ENCODE measurements around the gene NT5DC3. TPM values are rescaled to one million over a fixed set of nuclear protein-coding genes. Genes with fewer than 3 reads are reported as not detected.

Gene NT5DC3
- total and polyA plus RNA-seq, 2 of the 13 experiments (the other 11 are each of a cell fraction or from before 2014, with no cell fraction given): 3.2 to 6.6 TPM

- Histone ChIP-seq H2AFZ (ENCODE audit: low read length) (no peak overlapping the region), H3K79me2 (ENCODE audit: insufficient read depth, low read length) (no peaks in the 10 kb centered on the region), H3K4me3 (replicated peaks in 1 of 3; ENCODE audit: insufficient read depth in 1 of 3, low read depth in 2 of 3, low read length in 3 of 3) (no peak overlapping the region), H3K27ac (ENCODE audit: extremely low read length, insufficient read depth, low read length) (no peak overlapping the region), H3K4me1 (ENCODE audit: insufficient read depth, low read length) (peaks cover 31% of the 10 kb centered on the region), H3K9me3 (ENCODE audit: low read length) (no peaks in the 10 kb centered on the region), H4K20me1 (ENCODE audit: insufficient read depth, low read length) (no peaks in the 10 kb centered on the region), H3K9ac (ENCODE audit: insufficient read depth, low read depth, low read length) (no peak overlapping the region), H3K36me3 (replicated peaks in 1 of 2; ENCODE audit: control insufficient read depth in 1 of 2, insufficient read depth in 2 of 2, low read length in 2 of 2) (no peaks in the 10 kb centered on the region), H3K4me2 (ENCODE audit: low read depth, low read length) (no peak overlapping the region), H3K27me3 (ENCODE audit: control insufficient read depth in 1 of 2, insufficient read depth in 2 of 2, low read length in 2 of 2) (no peaks in the 10 kb centered on the region; a peak in 1 of 5 replicates)
- intact Hi-C loops (cut with micrococcal nuclease; ENCODE audit: unreplicated experiment): no loop called here
- TF ChIP-seq ZNF569 (CRISPR knock-in tag; IDR thresholded peaks at IDR 0.05; ENCODE audit: borderline replicate concordance) (no peak), ZNF143 (CRISPR knock-in tag; IDR thresholded peaks at IDR 0.05) (no peak), NKX3-1 (CRISPR knock-in tag; IDR thresholded peaks at IDR 0.05) (no peak), ZNF598 (CRISPR knock-in tag; IDR thresholded peaks at IDR 0.05; ENCODE audit: borderline replicate concordance) (no peak)
- 35% methylated on average over 1 of the region's 2 CpGs for WGBS (ENCODE audit: low lambda C conversion rate)
- ChIA-PET CTCF (ENCODE audit: low intra/inter-chr PET ratio, low total read pairs) (no interaction called here), POLR2A (interaction anchor here (1.4 kb wide), 1 partner anchor 24 kb away, joined by 4 read pairs; the partner anchor contains the start of gene NT5DC3)
- FAIRE-seq: no peak
- no peak for ATAC-seq
- DNase-seq (ENCODE audit: low spot score): no peak
- BruUV-seq (replicated peaks): no TSS peak
- in situ Hi-C loops (cut with HindIII; ENCODE audit: extremely low pct_ligation_motif_present, low pct_unique_long_range_greater_than_20kb): loop anchor here (10.0 kb wide), 1 partner anchor 90 kb away; no protein-coding TSS in a partner anchor
Measured at GRCh38 chr12:103865151-103865730, 24.2 kb upstream of the NT5DC3 start.

DNA sequence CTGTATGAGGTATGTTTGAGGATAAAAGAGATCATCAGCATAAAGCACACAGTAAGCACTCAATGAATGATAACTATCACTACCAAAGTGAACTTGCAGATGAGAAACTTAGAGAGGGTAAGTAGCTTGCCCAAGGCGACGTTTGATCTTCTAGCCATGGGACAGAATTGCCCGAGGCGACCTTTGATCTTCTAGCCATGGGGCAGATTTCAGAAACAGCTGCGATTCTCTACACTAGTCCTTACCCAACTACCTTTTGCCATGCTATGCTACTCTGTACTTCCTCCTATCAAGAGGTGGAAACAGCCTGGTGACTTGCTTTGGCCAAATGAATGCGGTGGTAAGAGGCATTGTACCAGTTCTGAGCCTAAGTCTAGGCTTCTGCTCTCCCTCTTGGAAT is 23.7 kb upstream of the NT5DC3 start:
- Histone ChIP-seq H3K27me3 (ENCODE audit: control insufficient read depth in 1 of 2, insufficient read depth in 2 of 2, low read length in 2 of 2) (peaks cover 0 to 4% of the 10 kb centered on the region in 2 experiments; a peak in 1 of 5 replicates), H3K79me2 (ENCODE audit: insufficient read depth, low read length) (no peaks in the 10 kb centered on the region), H2AFZ (ENCODE audit: low read length) (no peak overlapping the region), H3K9ac (ENCODE audit: insufficient read depth, low read depth, low read length) (no peak overlapping the region), H3K4me3 (replicated peaks in 1 of 3; ENCODE audit: insufficient read depth in 1 of 3, low read depth in 2 of 3, low read length in 3 of 3) (no peak overlapping the region), H3K4me1 (ENCODE audit: insufficient read depth, low read length) (peaks cover 27% of the 10 kb centered on the region), H3K4me2 (ENCODE audit: low read depth, low read length) (no peak overlapping the region), H3K27ac (ENCODE audit: extremely low read length, insufficient read depth, low read length) (no peak overlapping the region), H3K36me3 (replicated peaks in 1 of 2; ENCODE audit: control insufficient read depth in 1 of 2, insufficient read depth in 2 of 2, low read length in 2 of 2) (no peaks in the 10 kb centered on the region), H3K9me3 (ENCODE audit: low read length) (no peaks in the 10 kb centered on the region), H4K20me1 (ENCODE audit: insufficient read depth, low read length) (no peaks in the 10 kb centered on the region)
- WGBS (ENCODE audit: low lambda C conversion rate): 21% methylated on average over 6 of the region's 6 CpGs
- DNase-seq (ENCODE audit: low spot score) (peak; percentile 13), FAIRE-seq (no peak), ATAC-seq (peak; percentile 74)
- intact Hi-C loops (cut with micrococcal nuclease; ENCODE audit: unreplicated experiment): no loop called here
- CTCF ChIA-PET (ENCODE audit: low intra/inter-chr PET ratio, low total read pairs): no interaction called here
- BruUV-seq (replicated peaks): no TSS peak
- POLR2A ChIA-PET: interaction anchor here (1.4 kb wide), 1 partner anchor 23 kb away, joined by 4 read pairs; the partner anchor contains the start of gene NT5DC3
- in situ Hi-C loops (cut with HindIII; ENCODE audit: extremely low pct_ligation_motif_present, low pct_unique_long_range_greater_than_20kb): loop anchor here (10.0 kb wide), 1 partner anchor 90 kb away; no protein-coding TSS in a partner anchor
- TF ChIP-seq SIX1 (CRISPR knock-in tag; IDR thresholded peaks at IDR 0.05; ENCODE audit: borderline replicate concordance) (no peak), KIAA2018 (CRISPR knock-in tag; IDR thresholded peaks at IDR 0.05; ENCODE audit: borderline replicate concordance) (no peak), HNF4A (CRISPR knock-in tag; IDR thresholded peaks at IDR 0.05) (peak; percentile 52; the same call in 1 of the 2 replicates), NRL (CRISPR knock-in tag; IDR thresholded peaks at IDR 0.05; ENCODE audit: borderline replicate concordance) (no peak), HNF4G (IDR thresholded peaks at IDR 0.05; ENCODE audit: borderline replicate concordance, low read depth, low read length) (peak; percentile 53; the same call in 1 of the 2 replicates), HNF4G (CRISPR knock-in tag; IDR thresholded peaks at IDR 0.05; ENCODE audit: borderline replicate concordance, low read depth) (no peak)

Data from HepG2 (cell line).